BLaER1 (cell line): Measurements from ENCODE around the gene ECSCR.

Experiments
- H3K27ac ChIP-seq: shearing (Covaris generic); formaldehyde crosslinking; 2 replicates; pipeline ENCODE4 v1.8.1; 2022
- H3K27me3 ChIP-seq: shearing (Covaris generic); formaldehyde crosslinking; 2 replicates; pipeline ENCODE4 v1.8.1; 2022
- H3K36me3 ChIP-seq: shearing (Covaris generic); formaldehyde crosslinking; 2 replicates; pipeline ENCODE4 v1.8.1; 2022
- H3K4me1 ChIP-seq: shearing (Covaris generic); formaldehyde crosslinking; 2 replicates; pipeline ENCODE4 v1.8.1; 2022
- H3K4me2 ChIP-seq: shearing (Covaris generic); formaldehyde crosslinking; 2 replicates; pipeline ENCODE4 v1.8.1; 2022
- H3K4me3 ChIP-seq: shearing (Covaris generic); formaldehyde crosslinking; 2 replicates; pipeline ENCODE4 v1.8.1; 2022
- H3K9ac ChIP-seq: shearing (Covaris generic); formaldehyde crosslinking; 2 replicates; pipeline ENCODE4 v1.8.1; 2022
- H3K9me3 ChIP-seq: shearing (Covaris generic); formaldehyde crosslinking; 2 replicates; pipeline ENCODE4 v1.8.1; 2022
- H4K20me1 ChIP-seq: shearing (Covaris generic); formaldehyde crosslinking; 2 replicates; pipeline ENCODE4 v1.8.1; 2022
- Cebpa-rat ChIP-seq: shearing (Covaris generic); IDR thresholded peaks from 2 replicates; pipeline ENCODE4 v1.8.1; 2022

Gene ECSCR

GRCh38 chr5:139459451-139459934, 3.0 kb downstream of the ECSCR start:
- no peaks in the 10 kb centered on the region for H4K20me1 ChIP-seq
- H3K36me3 ChIP-seq: no peaks in the 10 kb centered on the region
- peak overlapping the region; percentile 43; the same call in 1 of the 2 replicates for H3K4me2 ChIP-seq
- peaks cover 18% of the 10 kb centered on the region for H3K4me1 ChIP-seq
- no peaks in the 10 kb centered on the region for H3K9me3 ChIP-seq
- H3K27ac ChIP-seq: 0 out of 2 replicates have a peak overlapping the region, but pooled peaks have one; percentile 5
- TF ChIP-seq Cebpa-rat: no peak
- no peak overlapping the region for H3K4me3 ChIP-seq
- no peak overlapping the region for H3K9ac ChIP-seq
- H3K27me3 ChIP-seq: no peaks in the 10 kb centered on the region

- Histone ChIP-seq H4K20me1 (no peaks in the 10 kb centered on the region), H3K4me1 (peaks cover 25% of the 10 kb centered on the region), H3K4me2 (peak overlapping the region; percentile 43), H3K27me3 (no peaks in the 10 kb centered on the region), H3K36me3 (no peaks in the 10 kb centered on the region), H3K27ac (no peak overlapping the region), H3K4me3 (no peak overlapping the region), H3K9ac (no peak overlapping the region), H3K9me3 (no peaks in the 10 kb centered on the region)
- TF ChIP-seq Cebpa-rat: no peak
Measured at GRCh38 chr5:139458580-139459407, 3.7 kb downstream of the ECSCR start.

- H3K27ac ChIP-seq: no peak overlapping the region
- H3K9ac ChIP-seq: no peak overlapping the region
- H3K9me3 ChIP-seq: no peaks in the 10 kb centered on the region
- no peaks in the 10 kb centered on the region for H4K20me1 ChIP-seq
- no peak overlapping the region for H3K4me2 ChIP-seq
- no peak overlapping the region for H3K4me3 ChIP-seq
- H3K27me3 ChIP-seq: no peaks in the 10 kb centered on the region
- TF ChIP-seq Cebpa-rat: no peak
- no peaks in the 10 kb centered on the region for H3K36me3 ChIP-seq
- H3K4me1 ChIP-seq: peaks cover 27% of the 10 kb centered on the region
Measured at GRCh38 chr5:139457653-139458306, 4.8 kb downstream of the ECSCR start.

- Histone ChIP-seq H3K36me3 (no peaks in the 10 kb centered on the region), H3K27me3 (no peaks in the 10 kb centered on the region), H3K4me2 (no peak overlapping the region), H3K9ac (no peak overlapping the region), H3K9me3 (no peaks in the 10 kb centered on the region), H3K4me3 (no peak overlapping the region), H4K20me1 (no peaks in the 10 kb centered on the region), H3K27ac (no peak overlapping the region), H3K4me1 (peaks cover 27% of the 10 kb centered on the region)
- no peak for TF ChIP-seq Cebpa-rat
Measured at GRCh38 chr5:139457241-139457640, 5.3 kb downstream of the ECSCR start.

GRCh38 chr5:139456776-139457175, 5.8 kb downstream of the ECSCR start:
- Histone ChIP-seq H3K36me3 (no peaks in the 10 kb centered on the region), H3K27ac (no peak overlapping the region), H3K4me3 (no peak overlapping the region), H3K4me2 (no peak overlapping the region), H3K9ac (no peak overlapping the region), H4K20me1 (no peaks in the 10 kb centered on the region), H3K4me1 (peaks cover 27% of the 10 kb centered on the region), H3K27me3 (no peaks in the 10 kb centered on the region), H3K9me3 (no peaks in the 10 kb centered on the region)
- TF ChIP-seq Cebpa-rat: no peak

- Histone ChIP-seq H3K27ac (no peak overlapping the region), H3K9ac (no peak overlapping the region), H3K4me1 (peaks cover 27% of the 10 kb centered on the region), H3K36me3 (no peaks in the 10 kb centered on the region), H3K4me3 (no peak overlapping the region), H3K9me3 (no peaks in the 10 kb centered on the region), H3K4me2 (peak overlapping the region; percentile 43), H4K20me1 (no peaks in the 10 kb centered on the region), H3K27me3 (no peaks in the 10 kb centered on the region)
- TF ChIP-seq Cebpa-rat: no peak
Measured at GRCh38 chr5:139454568-139455290, 7.8 kb downstream of the ECSCR start.

- peak overlapping the region; percentile 43 for H3K4me2 ChIP-seq
Measured at GRCh38 chr5:139453683-139454567, 8.6 kb downstream of the ECSCR start.

GRCh38 chr5:139451878-139452660, 10.5 kb downstream of the ECSCR start:
- H3K4me3 ChIP-seq: no peak overlapping the region
- H3K4me2 ChIP-seq: no peak overlapping the region
- peaks cover 12% of the 10 kb centered on the region for H3K4me1 ChIP-seq
- H3K27me3 ChIP-seq: no peaks in the 10 kb centered on the region
- H3K36me3 ChIP-seq: no peaks in the 10 kb centered on the region
- no peaks in the 10 kb centered on the region for H4K20me1 ChIP-seq
- H3K27ac ChIP-seq: no peak overlapping the region
- H3K9me3 ChIP-seq: no peaks in the 10 kb centered on the region
- TF ChIP-seq Cebpa-rat: no peak
- no peak overlapping the region for H3K9ac ChIP-seq

More at GRCh38 chr5:139453683-139454567, 8.6 kb downstream of the ECSCR start:
- no peaks in the 10 kb centered on the region for H4K20me1 ChIP-seq
- H3K36me3 ChIP-seq: no peaks in the 10 kb centered on the region
- TF ChIP-seq Cebpa-rat: no peak
- no peak overlapping the region for H3K9ac ChIP-seq
- peaks cover 22% of the 10 kb centered on the region for H3K4me1 ChIP-seq
- no peak overlapping the region for H3K27ac ChIP-seq
- H3K27me3 ChIP-seq: no peaks in the 10 kb centered on the region
- H3K4me3 ChIP-seq: no peak overlapping the region
- no peaks in the 10 kb centered on the region for H3K9me3 ChIP-seq
